Measurements from ENCODE around the gene TP53RK. TPM values are rescaled to one million over a fixed set of nuclear protein-coding genes. Genes with fewer than 3 reads are reported as not detected.

TP53RK gene
- total RNA-seq, 1 donor from 2014 or later: 15.9 TPM

DNA sequence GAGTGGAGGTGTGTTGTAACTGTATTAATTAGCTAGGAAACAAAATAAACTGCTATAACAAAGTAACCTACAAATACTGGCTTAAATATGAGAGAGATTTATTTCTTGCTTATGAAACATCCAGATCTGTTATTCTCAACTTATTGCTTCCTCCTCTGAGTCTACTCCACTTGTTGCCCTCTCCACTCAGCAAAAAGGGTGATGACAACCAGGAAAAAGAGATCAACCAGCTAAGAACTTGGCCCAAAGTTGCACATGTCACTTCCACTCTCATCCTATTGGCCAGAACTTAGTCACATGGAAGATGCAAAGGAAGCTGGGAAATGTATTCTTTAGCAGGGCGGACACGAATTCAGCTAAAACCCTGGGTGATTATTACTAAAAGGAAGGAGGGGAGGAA, 5.2 kb upstream of the TP53RK start:
- Histone ChIP-seq H3K36me3 (no peaks in the 10 kb centered on the region), H2AFZ (replicated peaks) (peak overlapping the region; percentile 77), H3K4me2 (no peak overlapping the region), H3K4me1 (peaks cover 4% of the 10 kb centered on the region), H3K9me3 (ENCODE audit: low read depth) (no peaks in the 10 kb centered on the region), H3F3A (ENCODE audit: low read depth) (peaks cover 4% of the 10 kb centered on the region), H3K4me3 (no peak overlapping the region), H3K27me3 (no peaks in the 10 kb centered on the region), H3K27ac (no peak overlapping the region), H3K9ac (no peak overlapping the region), H4K20me1 (ENCODE audit: low read depth) (no peaks in the 10 kb centered on the region), H3K79me2 (ENCODE audit: low read depth) (no peaks in the 10 kb centered on the region)
- Mint-ChIP-seq H3K4me1 (peaks cover 58% of the 10 kb centered on the region), H3K36me3 (peaks cover 4% of the 10 kb centered on the region), H3K27me3 (ENCODE audit: insufficient read depth, low read depth) (peaks cover 5% of the 10 kb centered on the region), H3K9me3 (peaks cover 4% of the 10 kb centered on the region), H3K4me3 (peak overlapping the region; percentile 37), H3K27ac (peak overlapping the region; percentile 98)
- no peak for DNase-seq (ENCODE audit: low spot score)
- TF ChIP-seq EZH2phosphoT487 (IDR thresholded peaks at IDR 0.05) (no peak), EZH2 (IDR thresholded peaks at IDR 0.05) (no peak)
- TF ChIP-seq, protein P1, sequence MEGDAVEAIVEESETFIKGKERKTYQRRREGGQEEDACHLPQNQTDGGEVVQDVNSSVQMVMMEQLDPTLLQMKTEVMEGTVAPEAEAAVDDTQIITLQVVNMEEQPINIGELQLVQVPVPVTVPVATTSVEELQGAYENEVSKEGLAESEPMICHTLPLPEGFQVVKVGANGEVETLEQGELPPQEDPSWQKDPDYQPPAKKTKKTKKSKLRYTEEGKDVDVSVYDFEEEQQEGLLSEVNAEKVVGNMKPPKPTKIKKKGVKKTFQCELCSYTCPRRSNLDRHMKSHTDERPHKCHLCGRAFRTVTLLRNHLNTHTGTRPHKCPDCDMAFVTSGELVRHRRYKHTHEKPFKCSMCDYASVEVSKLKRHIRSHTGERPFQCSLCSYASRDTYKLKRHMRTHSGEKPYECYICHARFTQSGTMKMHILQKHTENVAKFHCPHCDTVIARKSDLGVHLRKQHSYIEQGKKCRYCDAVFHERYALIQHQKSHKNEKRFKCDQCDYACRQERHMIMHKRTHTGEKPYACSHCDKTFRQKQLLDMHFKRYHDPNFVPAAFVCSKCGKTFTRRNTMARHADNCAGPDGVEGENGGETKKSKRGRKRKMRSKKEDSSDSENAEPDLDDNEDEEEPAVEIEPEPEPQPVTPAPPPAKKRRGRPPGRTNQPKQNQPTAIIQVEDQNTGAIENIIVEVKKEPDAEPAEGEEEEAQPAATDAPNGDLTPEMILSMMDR (IDR thresholded peaks at IDR 0.05): no peak

DNA sequence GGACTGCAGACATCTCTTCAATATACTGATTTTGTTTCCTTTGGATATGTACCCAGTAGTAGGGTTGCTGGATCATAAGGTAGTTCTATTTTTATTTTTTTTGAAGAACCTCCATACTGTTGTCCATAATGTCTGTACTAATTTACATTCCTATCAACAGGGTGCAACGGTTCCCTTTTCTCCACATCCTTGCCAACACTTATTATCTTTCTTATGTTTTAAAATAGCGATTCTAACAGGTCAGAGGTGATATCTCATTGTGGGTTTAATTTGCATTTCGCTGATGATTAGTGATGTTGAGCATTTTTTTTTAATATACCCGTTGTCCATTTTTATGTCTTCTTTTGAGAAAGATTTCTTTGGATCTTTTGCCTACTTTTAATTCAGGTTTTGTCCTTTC, 2.0 kb upstream of the TP53RK start:
- TF ChIP-seq, protein P1 (IDR thresholded peaks at IDR 0.05): no peak
- TF ChIP-seq EZH2phosphoT487 (IDR thresholded peaks at IDR 0.05) (no peak), EZH2 (IDR thresholded peaks at IDR 0.05) (no peak)
- peaks cover 40% of the 10 kb centered on the region for H3K4me1 Mint-ChIP-seq
- H3K4me3 ChIP-seq: no peak overlapping the region

DNA sequence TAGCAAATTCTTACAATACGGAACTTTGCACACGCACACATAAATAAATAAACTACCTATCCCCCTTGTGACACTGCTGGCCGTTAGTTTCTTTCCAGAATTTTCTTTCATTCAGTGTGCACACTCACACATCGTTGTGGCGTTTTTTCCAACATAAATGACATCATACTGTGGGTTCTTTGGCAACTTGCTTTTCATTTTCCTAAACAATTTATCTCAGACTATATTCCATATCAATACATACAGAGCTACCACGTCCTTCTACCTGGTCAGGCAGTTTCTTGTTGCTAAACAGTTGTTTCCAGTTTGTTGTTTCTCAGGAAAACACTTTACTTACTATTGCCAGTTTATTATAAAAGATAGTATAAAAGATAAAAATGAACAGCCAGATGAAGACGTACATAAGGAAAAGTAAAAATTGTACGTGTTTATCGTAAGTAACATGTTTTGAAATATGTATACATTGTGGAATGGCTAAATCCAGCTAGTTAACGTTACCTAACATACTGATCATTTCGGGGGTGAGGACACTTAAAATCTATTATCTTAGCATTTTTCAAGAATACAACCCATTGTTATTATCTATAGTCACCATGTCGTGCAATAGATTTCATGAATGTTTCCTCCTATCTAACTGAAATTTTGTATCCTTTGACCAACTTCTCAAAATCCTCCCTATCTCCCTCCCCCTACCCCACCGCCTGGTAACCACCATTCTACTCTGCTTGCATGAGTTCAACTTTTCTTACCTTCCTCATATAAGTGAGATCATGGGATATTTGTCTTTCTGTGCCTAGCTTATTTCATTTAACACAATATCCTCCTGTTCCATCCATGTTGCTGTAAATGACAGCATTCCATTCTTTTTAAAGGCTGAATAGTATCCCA, 1.2 kb upstream of the TP53RK start:
- Mint-ChIP-seq H3K27me3 (ENCODE audit: insufficient read depth, low read depth) (peaks cover 13% of the 10 kb centered on the region), H3K9me3 (no peaks in the 10 kb centered on the region), H3K27ac (peak overlapping the region; percentile 35), H3K36me3 (peaks cover 11% of the 10 kb centered on the region), H3K4me1 (peaks cover 33% of the 10 kb centered on the region), H3K4me3 (peak overlapping the region; percentile 66)
- Histone ChIP-seq H3K9me3 (ENCODE audit: low read depth) (no peaks in the 10 kb centered on the region), H3F3A (ENCODE audit: low read depth) (peaks cover 24% of the 10 kb centered on the region), H2AFZ (replicated peaks) (peak overlapping the region; percentile 89), H3K4me1 (peaks cover 16% of the 10 kb centered on the region), H4K20me1 (ENCODE audit: low read depth) (no peaks in the 10 kb centered on the region), H3K79me2 (ENCODE audit: low read depth) (peaks cover 33% of the 10 kb centered on the region), H3K9ac (peak overlapping the region; percentile 66), H3K27me3 (no peaks in the 10 kb centered on the region), H3K4me2 (peak overlapping the region; percentile 82), H3K4me3 (peak overlapping the region; percentile 47), H3K27ac (no peak overlapping the region), H3K36me3 (no peaks in the 10 kb centered on the region)
- no peak for DNase-seq (ENCODE audit: low spot score)
- TF ChIP-seq EZH2phosphoT487 (IDR thresholded peaks at IDR 0.05) (no peak), EZH2 (IDR thresholded peaks at IDR 0.05) (no peak)
- TF ChIP-seq, protein P1 (IDR thresholded peaks at IDR 0.05): no peak

More for the DNA sequence above, 2.0 kb upstream of the TP53RK start:
- H3K27me3 ChIP-seq: no peaks in the 10 kb centered on the region
- no peaks in the 10 kb centered on the region for H3K9me3 ChIP-seq (ENCODE audit: low read depth)
- H3K9ac ChIP-seq: no peak overlapping the region
- H3K36me3 ChIP-seq: no peaks in the 10 kb centered on the region
- H4K20me1 ChIP-seq (ENCODE audit: low read depth): no peaks in the 10 kb centered on the region
- peaks cover 17% of the 10 kb centered on the region for H3F3A ChIP-seq (ENCODE audit: low read depth)
- Mint-ChIP-seq H3K27ac (no peak overlapping the region), H3K9me3 (no peaks in the 10 kb centered on the region), H3K4me3 (no peak overlapping the region), H3K36me3 (peaks cover 5% of the 10 kb centered on the region), H3K27me3 (ENCODE audit: insufficient read depth, low read depth) (peaks cover 13% of the 10 kb centered on the region)
- peaks cover 26% of the 10 kb centered on the region for H3K79me2 ChIP-seq (ENCODE audit: low read depth)
- no peak overlapping the region for H3K27ac ChIP-seq
- no peak overlapping the region for H3K4me2 ChIP-seq
- peaks cover 16% of the 10 kb centered on the region for H3K4me1 ChIP-seq
- H2AFZ ChIP-seq (replicated peaks): no peak overlapping the region
- no peak for DNase-seq (ENCODE audit: low spot score)

Measured in neural progenitor cell (in vitro differentiated cells).